ENCODE data around the gene TPPP3. TPM values are rescaled to one million over a fixed set of nuclear protein-coding genes. Genes with fewer than 3 reads are reported as not detected.

TPPP3 gene
- total RNA-seq, 2 donors from 2014 or later: 0.64 to 0.73 TPM

- WGBS, 2 experiments (ENCODE audit: insufficient coverage in 1 of 2, insufficient read length in 1 of 2): 53 to 62% methylated on average over 5 to 6 of the region's 6 CpGs
Observed at GRCh38 chr16:67413978-67414911, 20.9 kb upstream of the TPPP3 start.

GRCh38 chr16:67412294-67412693, 19.0 kb upstream of the TPPP3 start:
- H3K4me1 ChIP-seq (ENCODE audit: control insufficient read depth, insufficient read depth, low read length): no peaks in the 10 kb centered on the region
- H3K4me3 Mint-ChIP-seq: no peak overlapping the region
- H3K9me3 ChIP-seq (ENCODE audit: control insufficient read depth, low read length): no peaks in the 10 kb centered on the region
- H3K27me3 ChIP-seq (ENCODE audit: control insufficient read depth, insufficient read depth, low read length, poor library complexity, severe bottlenecking): no peaks in the 10 kb centered on the region
- H3K4me1 Mint-ChIP-seq: peaks cover 19% of the 10 kb centered on the region
- DNase-seq: no peak
- no peaks in the 10 kb centered on the region for H3K36me3 ChIP-seq (ENCODE audit: control insufficient read depth, insufficient read depth, low read length)
- TF ChIP-seq CTCF (conservative IDR thresholded peaks at IDR 0.05): no peak
- no peak overlapping the region for H3K4me3 ChIP-seq (ENCODE audit: low read length)
- no peak overlapping the region for H3K27ac Mint-ChIP-seq
- no peaks in the 10 kb centered on the region for H3K9me3 Mint-ChIP-seq
- WGBS, 2 experiments (ENCODE audit: insufficient coverage in 1 of 2, insufficient read length in 1 of 2): 56 to 80% methylated on average over 2 of the region's 2 CpGs
- no peak overlapping the region for H3K27ac ChIP-seq (ENCODE audit: low read depth, low read length)
- peaks cover under 1% of the 10 kb centered on the region for H3K27me3 Mint-ChIP-seq (ENCODE audit: insufficient read depth)
- H3K9ac ChIP-seq (ENCODE audit: extremely low read depth, low read length, poor library complexity, severe bottlenecking): no peak overlapping the region
- H3K36me3 Mint-ChIP-seq (ENCODE audit: low read depth): no peaks in the 10 kb centered on the region

More at GRCh38 chr16:67413978-67414911, 20.9 kb upstream of the TPPP3 start:
- no peaks in the 10 kb centered on the region for H3K36me3 ChIP-seq (ENCODE audit: control insufficient read depth, insufficient read depth, low read length)
- no peaks in the 10 kb centered on the region for H3K9me3 ChIP-seq (ENCODE audit: control insufficient read depth, low read length)
- H3K4me1 ChIP-seq (ENCODE audit: control insufficient read depth, insufficient read depth, low read length): no peaks in the 10 kb centered on the region
- no peak for TF ChIP-seq CTCF (conservative IDR thresholded peaks at IDR 0.05)
- Mint-ChIP-seq H3K4me1 (peaks cover 15% of the 10 kb centered on the region), H3K27me3 (ENCODE audit: insufficient read depth) (peaks cover 4% of the 10 kb centered on the region), H3K4me3 (no peak overlapping the region), H3K27ac (peak overlapping the region; percentile 12), H3K36me3 (ENCODE audit: low read depth) (no peaks in the 10 kb centered on the region), H3K9me3 (no peaks in the 10 kb centered on the region)
- no peak overlapping the region for H3K27ac ChIP-seq (ENCODE audit: low read depth, low read length)
- H3K27me3 ChIP-seq (ENCODE audit: control insufficient read depth, insufficient read depth, low read length, poor library complexity, severe bottlenecking): no peaks in the 10 kb centered on the region
- no peak overlapping the region for H3K9ac ChIP-seq (ENCODE audit: extremely low read depth, low read length, poor library complexity, severe bottlenecking)
- DNase-seq: no peak
- H3K4me3 ChIP-seq (ENCODE audit: low read length): no peak overlapping the region

- Histone ChIP-seq H3K9ac (ENCODE audit: extremely low read depth, low read length, poor library complexity, severe bottlenecking) (no peak overlapping the region), H3K36me3 (ENCODE audit: control insufficient read depth, insufficient read depth, low read length) (no peaks in the 10 kb centered on the region), H3K4me3 (ENCODE audit: low read length) (no peak overlapping the region), H3K27me3 (ENCODE audit: control insufficient read depth, insufficient read depth, low read length, poor library complexity, severe bottlenecking) (no peaks in the 10 kb centered on the region), H3K27ac (ENCODE audit: low read depth, low read length) (no peak overlapping the region), H3K4me1 (ENCODE audit: control insufficient read depth, insufficient read depth, low read length) (peaks cover 6% of the 10 kb centered on the region), H3K9me3 (ENCODE audit: control insufficient read depth, low read length) (no peaks in the 10 kb centered on the region)
- 86 to 100% methylated on average over 3 of the region's 3 CpGs for WGBS, 2 experiments (ENCODE audit: insufficient coverage in 1 of 2, insufficient read length in 1 of 2)
- H3K9me3 Mint-ChIP-seq: no peaks in the 10 kb centered on the region
- H3K4me3 Mint-ChIP-seq: no peak overlapping the region
- DNase-seq: no peak
- no peak for TF ChIP-seq CTCF (conservative IDR thresholded peaks at IDR 0.05)
- H3K36me3 Mint-ChIP-seq (ENCODE audit: low read depth): no peaks in the 10 kb centered on the region
- no peak overlapping the region for H3K27ac Mint-ChIP-seq
- H3K27me3 Mint-ChIP-seq (ENCODE audit: insufficient read depth): no peaks in the 10 kb centered on the region
- peaks cover 27% of the 10 kb centered on the region for H3K4me1 Mint-ChIP-seq
Observed at GRCh38 chr16:67411339-67411738, 18.0 kb upstream of the TPPP3 start.

Data from endodermal cell (in vitro differentiated cells).